ENCODE data around the gene KIAA0753.

- TF ChIP-seq CTCF (IDR thresholded peaks at IDR 0.05) (no peak), POLR2A (IDR thresholded peaks at IDR 0.05) (no peak)
These were observed 41.1 kb downstream of the KIAA0753 start for GRCh38 chr17:6599364-6599763.
